ACC112 (cell line): ENCODE results near the gene UNC79.

Experiments used
- H2AFZ ChIP-seq: fragments of 200-600 bp; sonication (generic); one replicate; pipeline ENCODE4 v1.6.0; 2017; ENCODE audit warnings: antibody characterized with exemption, low read length; ENCODE audit not compliant: unreplicated experiment
- H3K27ac ChIP-seq: fragments of 200-600 bp; sonication (generic); 2 replicates; pipeline ENCODE4 v1.5.1; 2014; ENCODE audit warnings: low read depth, mild to moderate bottlenecking, antibody characterized with exemption, low read length, moderate library complexity
- H3K27me3 ChIP-seq: fragments of 200-600 bp; sonication (generic); 2 replicates; pipeline ENCODE4 v1.6.1; 2014; ENCODE audit warnings: mild to moderate bottlenecking, antibody characterized with exemption, low read length, moderate library complexity, mixed read lengths; ENCODE audit not compliant: insufficient read depth
- H3K36me3 ChIP-seq: fragments of 200-600 bp; sonication (generic); 2 replicates; pipeline ENCODE4 v1.6.1; 2016; ENCODE audit warnings: mild to moderate bottlenecking, antibody characterized with exemption, low read length, moderate library complexity, mixed read lengths; ENCODE audit not compliant: insufficient read depth
- H3K4me1 ChIP-seq: fragments of 200-600 bp; sonication (generic); one replicate; pipeline ENCODE4 v1.6.1; 2016; ENCODE audit warnings: low read length, mixed read lengths; ENCODE audit not compliant: insufficient read depth, unreplicated experiment, control insufficient read depth
- H3K4me3 ChIP-seq: fragments of 200-600 bp; sonication (generic); 2 replicates; pipeline ENCODE4 v1.5.1; 2014; ENCODE audit warnings: mild to moderate bottlenecking, low read depth, low read length
- H3K79me2 ChIP-seq: fragments of 200-600 bp; sonication (generic); one replicate; pipeline ENCODE4 v1.6.0; 2016; ENCODE audit warnings: low read length; ENCODE audit not compliant: control insufficient read depth, unreplicated experiment, insufficient read depth

The UNC79 gene

GRCh38 chr14:93686268-93686667, 255.5 kb downstream of the UNC79 start:
- Histone ChIP-seq H3K27ac (no peak overlapping the region), H3K4me1 (no peaks in the 10 kb centered on the region), H3K36me3 (no peaks in the 10 kb centered on the region), H3K27me3 (no peaks in the 10 kb centered on the region), H2AFZ (no peak overlapping the region), H3K4me3 (no peak overlapping the region), H3K79me2 (no peaks in the 10 kb centered on the region)

GRCh38 chr14:93688239-93688666, 257.5 kb downstream of the UNC79 start:
- H3K27me3 ChIP-seq: no peaks in the 10 kb centered on the region
- H3K79me2 ChIP-seq: no peaks in the 10 kb centered on the region
- H3K27ac ChIP-seq: no peak overlapping the region
- no peak overlapping the region for H3K4me3 ChIP-seq
- H2AFZ ChIP-seq: no peak overlapping the region
- no peaks in the 10 kb centered on the region for H3K36me3 ChIP-seq
- H3K4me1 ChIP-seq: no peaks in the 10 kb centered on the region

GRCh38 chr14:93688820-93689219, 258.1 kb downstream of the UNC79 start:
- no peaks in the 10 kb centered on the region for H3K79me2 ChIP-seq
- no peak overlapping the region for H2AFZ ChIP-seq
- H3K4me1 ChIP-seq: no peaks in the 10 kb centered on the region
- H3K36me3 ChIP-seq: no peaks in the 10 kb centered on the region
- no peaks in the 10 kb centered on the region for H3K27me3 ChIP-seq
- H3K27ac ChIP-seq: no peak overlapping the region
- H3K4me3 ChIP-seq: no peak overlapping the region

- Histone ChIP-seq H3K27me3 (no peaks in the 10 kb centered on the region), H3K4me3 (no peak overlapping the region), H2AFZ (no peak overlapping the region), H3K4me1 (no peaks in the 10 kb centered on the region), H3K79me2 (no peaks in the 10 kb centered on the region), H3K27ac (no peak overlapping the region), H3K36me3 (no peaks in the 10 kb centered on the region)
These were observed 259.4 kb downstream of the UNC79 start for GRCh38 chr14:93690146-93690545.

- no peak overlapping the region for H3K27ac ChIP-seq
- H3K4me3 ChIP-seq: no peak overlapping the region
- H3K36me3 ChIP-seq: no peaks in the 10 kb centered on the region
- H2AFZ ChIP-seq: no peak overlapping the region
- no peaks in the 10 kb centered on the region for H3K79me2 ChIP-seq
- no peaks in the 10 kb centered on the region for H3K27me3 ChIP-seq
- H3K4me1 ChIP-seq: no peaks in the 10 kb centered on the region
These were observed 260.5 kb downstream of the UNC79 start for GRCh38 chr14:93691042-93691780.

- no peak overlapping the region for H3K4me3 ChIP-seq
- H3K27me3 ChIP-seq: no peaks in the 10 kb centered on the region
- no peaks in the 10 kb centered on the region for H3K79me2 ChIP-seq
- no peak overlapping the region for H2AFZ ChIP-seq
- H3K4me1 ChIP-seq: no peaks in the 10 kb centered on the region
- no peak overlapping the region for H3K27ac ChIP-seq
- H3K36me3 ChIP-seq: no peaks in the 10 kb centered on the region
These were observed 263.2 kb downstream of the UNC79 start for GRCh38 chr14:93693914-93694313.

GRCh38 chr14:93700928-93701327, 270.2 kb downstream of the UNC79 start:
- H3K27me3 ChIP-seq: no peaks in the 10 kb centered on the region
- no peak overlapping the region for H2AFZ ChIP-seq
- H3K36me3 ChIP-seq: no peaks in the 10 kb centered on the region

GRCh38 chr14:93701562-93701961, 270.8 kb downstream of the UNC79 start:
- no peak overlapping the region for H2AFZ ChIP-seq
- H3K36me3 ChIP-seq: no peaks in the 10 kb centered on the region
- H3K27me3 ChIP-seq: no peaks in the 10 kb centered on the region
- H3K4me3 ChIP-seq: no peak overlapping the region
- H3K79me2 ChIP-seq: no peaks in the 10 kb centered on the region
- no peak overlapping the region for H3K27ac ChIP-seq
- H3K4me1 ChIP-seq: no peaks in the 10 kb centered on the region

More at GRCh38 chr14:93700928-93701327, 270.2 kb downstream of the UNC79 start:
- no peaks in the 10 kb centered on the region for H3K79me2 ChIP-seq
- H3K4me1 ChIP-seq: no peaks in the 10 kb centered on the region
- H3K27ac ChIP-seq: no peak overlapping the region
- no peak overlapping the region for H3K4me3 ChIP-seq

- H2AFZ ChIP-seq: no peak overlapping the region
- H3K36me3 ChIP-seq: no peaks in the 10 kb centered on the region
- no peaks in the 10 kb centered on the region for H3K79me2 ChIP-seq
- no peaks in the 10 kb centered on the region for H3K27me3 ChIP-seq
- H3K4me1 ChIP-seq: no peaks in the 10 kb centered on the region
- no peak overlapping the region for H3K4me3 ChIP-seq
- H3K27ac ChIP-seq: no peak overlapping the region
These were observed 272.2 kb downstream of the UNC79 start for GRCh38 chr14:93702946-93703345.

GRCh38 chr14:93703941-93704340, 273.2 kb downstream of the UNC79 start:
- Histone ChIP-seq H3K27me3 (no peaks in the 10 kb centered on the region), H3K36me3 (no peaks in the 10 kb centered on the region), H3K4me1 (no peaks in the 10 kb centered on the region), H3K79me2 (no peaks in the 10 kb centered on the region), H2AFZ (no peak overlapping the region), H3K27ac (no peak overlapping the region), H3K4me3 (no peak overlapping the region)

GRCh38 chr14:93705513-93706156, 274.9 kb downstream of the UNC79 start:
- no peaks in the 10 kb centered on the region for H3K36me3 ChIP-seq
- no peak overlapping the region for H3K27ac ChIP-seq
- no peak overlapping the region for H2AFZ ChIP-seq
- no peaks in the 10 kb centered on the region for H3K79me2 ChIP-seq
- H3K27me3 ChIP-seq: no peaks in the 10 kb centered on the region
- no peaks in the 10 kb centered on the region for H3K4me1 ChIP-seq
- H3K4me3 ChIP-seq: no peak overlapping the region
